HepG2 (cell line): ENCODE results near the gene IL18R1. TPM values are rescaled to one million over a fixed set of nuclear protein-coding genes. Genes with fewer than 3 reads are reported as not detected.

ENCODE experiments used
- AHR ChIP-seq: IDR thresholded peaks from 2 replicates; pipeline ENCODE4 v1.6.1; 2018; ENCODE audit warnings: missing genetic modification reagents, missing compliant biosample characterization
- CAMTA2 ChIP-seq: sonication (generic); formaldehyde crosslinking; IDR thresholded peaks from 2 replicates; pipeline ENCODE4 v1.4.0; 2020; ENCODE audit warnings: mild to moderate bottlenecking, missing genetic modification reagents, borderline replicate concordance
- GABPA ChIP-seq, 2 experiments: IDR thresholded peaks; 2 replicates each; pipeline ENCODE4 v1.6.1; 2011 to 2016; ENCODE audit warnings: low read depth in 2 of 2, low read length in 1 of 2, missing biosample characterization in 1 of 2, missing genetic modification characterization in 1 of 2
- HHEX ChIP-seq: IDR thresholded peaks from 2 replicates; pipeline ENCODE4 v1.6.1; 2016; ENCODE audit warnings: control low read depth
- HOXA9 ChIP-seq: sonication (generic); formaldehyde crosslinking; IDR thresholded peaks from 2 replicates; pipeline ENCODE4 v1.8.1; 2022; ENCODE audit warnings: missing genetic modification reagents, mild to moderate bottlenecking, moderate library complexity, borderline replicate concordance
- IKZF4 ChIP-seq: sonication (generic); formaldehyde crosslinking; IDR thresholded peaks from 2 replicates; pipeline ENCODE4 v1.5.1; 2020; ENCODE audit warnings: borderline replicate concordance, mild to moderate bottlenecking, low read depth, missing genetic modification reagents; ENCODE audit errors: not compliant biosample characterization
- IRX3 ChIP-seq: sonication (generic); formaldehyde crosslinking; IDR thresholded peaks from 2 replicates; pipeline ENCODE4 v1.8.1; 2023; ENCODE audit warnings: mild to moderate bottlenecking, low read depth, missing genetic modification reagents, borderline replicate concordance
- MAFG ChIP-seq: sonication (generic); formaldehyde crosslinking; IDR thresholded peaks from 2 replicates; pipeline ENCODE4 v1.5.1; 2020; ENCODE audit warnings: mild to moderate bottlenecking, missing genetic modification reagents
- MED8 ChIP-seq: sonication (generic); formaldehyde crosslinking; IDR thresholded peaks from 2 replicates; pipeline ENCODE4 v1.8.1; 2023; ENCODE audit warnings: mild to moderate bottlenecking, missing genetic modification reagents; ENCODE audit not compliant: insufficient replicate concordance
- MYNN ChIP-seq: sonication (generic); formaldehyde crosslinking; IDR thresholded peaks from 2 replicates; pipeline ENCODE4 v1.4.0; 2020; ENCODE audit warnings: mild to moderate bottlenecking, low read depth, missing genetic modification reagents
- NFIB ChIP-seq: sonication (generic); formaldehyde crosslinking; IDR thresholded peaks from 2 replicates; pipeline ENCODE4 v1.9.0; 2021; ENCODE audit warnings: missing genetic modification reagents, mild to moderate bottlenecking, borderline replicate concordance
- NFRKB ChIP-seq: fragments of 450-650 bp; IDR thresholded peaks from 2 replicates; pipeline ENCODE4 v1.6.1; 2017
- PLRG1 ChIP-seq: fragments of 450-650 bp; conservative IDR thresholded peaks from 2 replicates; pipeline ENCODE4 v1.6.1; 2016
- RBM22 ChIP-seq: fragments of 200-400 bp; formaldehyde crosslinking; optimal IDR thresholded peaks from 2 replicates; pipeline ENCODE3; 2017; ENCODE audit warnings: mild to moderate bottlenecking, low read length, moderate library complexity
- RFX3 ChIP-seq: IDR thresholded peaks from 2 replicates; pipeline ENCODE4 v1.6.1; 2016; ENCODE audit warnings: missing biosample characterization, missing genetic modification reagents
- SRSF1 ChIP-seq: fragments of 200-400 bp; formaldehyde crosslinking; optimal IDR thresholded peaks from 2 replicates; pipeline ENCODE3; 2017; ENCODE audit warnings: mild to moderate bottlenecking, low read depth, low read length, moderate library complexity
- TSC22D2 ChIP-seq: sonication (generic); formaldehyde crosslinking; IDR thresholded peaks from 2 replicates; pipeline ENCODE4 v1.5.1; 2020; ENCODE audit warnings: missing genetic modification reagents, mild to moderate bottlenecking, borderline replicate concordance
- ZBTB3 ChIP-seq: sonication (generic); formaldehyde crosslinking; IDR thresholded peaks from 2 replicates; pipeline ENCODE4 v1.4.0; 2020; ENCODE audit warnings: low read depth, mild to moderate bottlenecking, moderate library complexity, missing genetic modification reagents, borderline replicate concordance
- ZNF232 ChIP-seq: sonication (generic); formaldehyde crosslinking; IDR thresholded peaks from 2 replicates; pipeline ENCODE4 v1.4.0; 2020; ENCODE audit warnings: missing genetic modification reagents, borderline replicate concordance
- ZNF326 ChIP-seq: sonication (generic); formaldehyde crosslinking; IDR thresholded peaks from 2 replicates; pipeline ENCODE4 v1.4.0; 2020; ENCODE audit warnings: missing genetic modification reagents, borderline replicate concordance
- ZNF510 ChIP-seq: sonication (generic); formaldehyde crosslinking; IDR thresholded peaks from 2 replicates; pipeline ENCODE4 v1.4.0; 2020; ENCODE audit warnings: low read depth, mild to moderate bottlenecking, missing genetic modification reagents
- ZNF556 ChIP-seq: sonication (generic); formaldehyde crosslinking; IDR thresholded peaks from 2 replicates; pipeline ENCODE4 v1.4.0; 2020; ENCODE audit warnings: mild to moderate bottlenecking, missing genetic modification reagents, borderline replicate concordance
- ZNF558 ChIP-seq: sonication (generic); formaldehyde crosslinking; IDR thresholded peaks from 2 replicates; pipeline ENCODE4 v1.9.0; 2022; ENCODE audit warnings: mild to moderate bottlenecking, missing genetic modification reagents, borderline replicate concordance
- ZNF607 ChIP-seq: sonication (generic); formaldehyde crosslinking; IDR thresholded peaks from 2 replicates; pipeline ENCODE4 v1.5.1; 2020; ENCODE audit warnings: missing genetic modification reagents, mild to moderate bottlenecking, borderline replicate concordance
- ZNF709 ChIP-seq: sonication (generic); formaldehyde crosslinking; IDR thresholded peaks from 2 replicates; pipeline ENCODE4 v1.5.0; 2020; ENCODE audit warnings: mild to moderate bottlenecking, missing genetic modification reagents
- ZNF720 ChIP-seq: sonication (generic); formaldehyde crosslinking; IDR thresholded peaks from 2 replicates; pipeline ENCODE4 v1.4.0; 2020; ENCODE audit warnings: missing genetic modification reagents
- ZNF75D ChIP-seq: sonication (generic); formaldehyde crosslinking; IDR thresholded peaks from 2 replicates; pipeline ENCODE4 v1.8.1; 2023; ENCODE audit warnings: missing genetic modification reagents, mild to moderate bottlenecking, borderline replicate concordance
- ZNF841 ChIP-seq: sonication (generic); formaldehyde crosslinking; IDR thresholded peaks from 2 replicates; pipeline ENCODE4 v1.8.1; 2023; ENCODE audit warnings: missing genetic modification reagents, borderline replicate concordance
- polyA plus RNA-seq, 8 experiments: library from polyadenylated mRNA; depleted of rRNA in 3 of 8; stranded (reverse) in 7 of 8; unstranded in 1 of 8; fragments of >200 nt; fragmentation: Illumina TruSeq in 4 of 8; extraction: Trizol in 4 of 8; gene quantifications; 2 replicates each; pipeline versions ENCODE4 v1.2.1 to v1.2.3, GENCODE V29; 2011 to 2016; ENCODE audit warnings: low read depth in 4 of 8, missing spikeins in 1 of 8, mixed read lengths in 1 of 8; ENCODE audit not compliant: insufficient read depth in 1 of 8
- total RNA-seq, 5 experiments: library from RNA; depleted of rRNA; stranded (reverse); fragments of >200 nt; fragmentation: Illumina TruSeq; extraction: Trizol; gene quantifications; 2 replicates each; pipeline ENCODE4 v1.2.3, GENCODE V29; 2016; ENCODE audit warnings: low read depth in 1 of 5
- TF ChIP-seq, protein P1 (sequence below): sonication (generic); formaldehyde crosslinking; IDR thresholded peaks from 2 replicates; pipeline ENCODE4 v1.5.1; 2020; ENCODE audit warnings: missing genetic modification reagents, mild to moderate bottlenecking, borderline replicate concordance
- TF ChIP-seq, protein P2 (sequence below): sonication (generic); formaldehyde crosslinking; IDR thresholded peaks from 2 replicates; pipeline ENCODE4 v1.4.0; 2020; ENCODE audit warnings: mild to moderate bottlenecking, missing genetic modification reagents

Gene IL18R1
- total and polyA plus RNA-seq, 2 of the 13 experiments (the other 11 are each of a cell fraction or from before 2014, with no cell fraction given): 0.01 to 0.04 TPM

DNA sequence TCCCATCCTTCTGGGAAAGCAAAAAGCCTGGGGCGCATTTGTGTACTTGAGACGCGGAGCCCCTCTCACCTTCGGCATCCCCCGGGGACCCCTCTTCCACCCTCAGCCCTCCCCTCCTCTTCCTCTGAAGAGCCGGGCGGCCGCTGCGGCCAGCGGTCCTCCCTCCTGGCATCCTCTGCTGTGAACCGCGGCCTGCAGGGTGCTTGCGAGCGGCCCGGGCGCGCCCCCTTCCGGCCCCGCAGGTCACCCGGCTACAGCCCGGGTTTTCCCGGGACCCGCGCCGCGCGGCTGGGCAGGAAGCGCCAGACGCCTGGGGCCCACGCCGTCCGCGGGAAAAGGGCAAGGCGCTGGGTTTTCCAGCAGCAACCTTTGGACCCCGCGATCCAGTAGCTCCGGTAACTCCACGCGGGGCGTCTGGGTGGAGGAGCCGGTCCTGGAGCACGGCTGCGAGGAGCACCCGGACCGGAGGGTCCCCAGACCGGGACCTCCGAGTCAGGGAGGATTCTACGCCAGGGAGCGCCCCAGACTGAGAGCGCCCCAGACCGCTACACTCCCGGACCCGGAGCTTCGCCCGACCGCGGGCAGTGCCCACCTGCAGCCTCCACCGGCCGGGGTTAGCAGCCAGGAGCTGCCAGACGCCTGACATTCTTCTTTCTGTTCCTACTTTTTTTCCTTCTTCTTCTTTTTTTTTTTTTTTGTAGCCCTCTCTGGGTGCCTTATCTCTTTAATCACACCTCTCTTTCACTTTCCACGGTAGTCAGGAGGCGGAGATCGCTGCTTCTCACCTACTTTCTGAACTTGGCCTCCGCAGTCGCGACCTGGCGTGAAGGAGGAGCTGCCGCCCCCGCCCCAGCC lies at the start of gene IL18R1 (continued):
- no peak for TF ChIP-seq HHEX
- TF ChIP-seq CAMTA2 (CRISPR knock-in tag): no peak
- TF ChIP-seq NFRKB: no peak
- TF ChIP-seq NFIB: no peak
- peak; percentile 40; the same call in 1 of the 2 replicates for TF ChIP-seq ZNF232
- TF ChIP-seq TSC22D2: peak; percentile 65; the same call in 1 of the 2 replicates
- no peak for TF ChIP-seq ZNF841 (CRISPR knock-in tag)
- 0 out of 2 replicates have a peak, but pooled peaks have one; percentile 71 for TF ChIP-seq ZNF556 (CRISPR knock-in tag)
- peak; percentile 36; the same call in 1 of the 2 replicates for TF ChIP-seq ZNF709 (CRISPR knock-in tag)
- no peak for TF ChIP-seq ZNF510
- TF ChIP-seq RFX3 (CRISPR knock-in tag): no peak
- 0 out of 2 replicates have a peak, but pooled peaks have one; percentile 47 for TF ChIP-seq IRX3
- TF ChIP-seq RBM22: no peak
- TF ChIP-seq IKZF4 (CRISPR knock-in tag): peak; percentile 39
- no peak for TF ChIP-seq ZBTB3 (CRISPR knock-in tag)
- no peak for TF ChIP-seq ZNF558 (CRISPR knock-in tag)
- no peak; the same call in 1 of the 2 replicates for TF ChIP-seq ZNF720 (CRISPR knock-in tag)
- TF ChIP-seq, protein P1, sequence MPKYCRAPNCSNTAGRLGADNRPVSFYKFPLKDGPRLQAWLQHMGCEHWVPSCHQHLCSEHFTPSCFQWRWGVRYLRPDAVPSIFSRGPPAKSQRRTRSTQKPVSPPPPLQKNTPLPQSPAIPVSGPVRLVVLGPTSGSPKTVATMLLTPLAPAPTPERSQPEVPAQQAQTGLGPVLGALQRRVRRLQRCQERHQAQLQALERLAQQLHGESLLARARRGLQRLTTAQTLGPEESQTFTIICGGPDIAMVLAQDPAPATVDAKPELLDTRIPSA (CRISPR knock-in tag): no peak
- no peak for TF ChIP-seq SRSF1
- TF ChIP-seq ZNF326 (CRISPR knock-in tag): no peak
- TF ChIP-seq AHR (CRISPR knock-in tag): peak; percentile 89
- no peak for TF ChIP-seq MED8 (CRISPR knock-in tag)
- TF ChIP-seq, protein P2, sequence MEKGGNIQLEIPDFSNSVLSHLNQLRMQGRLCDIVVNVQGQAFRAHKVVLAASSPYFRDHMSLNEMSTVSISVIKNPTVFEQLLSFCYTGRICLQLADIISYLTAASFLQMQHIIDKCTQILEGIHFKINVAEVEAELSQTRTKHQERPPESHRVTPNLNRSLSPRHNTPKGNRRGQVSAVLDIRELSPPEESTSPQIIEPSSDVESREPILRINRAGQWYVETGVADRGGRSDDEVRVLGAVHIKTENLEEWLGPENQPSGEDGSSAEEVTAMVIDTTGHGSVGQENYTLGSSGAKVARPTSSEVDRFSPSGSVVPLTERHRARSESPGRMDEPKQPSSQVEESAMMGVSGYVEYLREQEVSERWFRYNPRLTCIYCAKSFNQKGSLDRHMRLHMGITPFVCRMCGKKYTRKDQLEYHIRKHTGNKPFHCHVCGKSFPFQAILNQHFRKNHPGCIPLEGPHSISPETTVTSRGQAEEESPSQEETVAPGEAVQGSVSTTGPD: no peak
- TF ChIP-seq MAFG: no peak
- TF ChIP-seq PLRG1: no peak
- TF ChIP-seq ZNF607 (CRISPR knock-in tag): peak; percentile 66
- TF ChIP-seq HOXA9: no peak
- TF ChIP-seq GABPA (IDR thresholded peaks at IDR 0.05; ENCODE audit: low read depth, low read length): no peak
- TF ChIP-seq GABPA (CRISPR knock-in tag; IDR thresholded peaks at IDR 0.05; ENCODE audit: low read depth): no peak
- TF ChIP-seq ZNF75D: no peak
- TF ChIP-seq MYNN: no peak
